ENCODE data around the gene DYRK2.
A peak's percentile ranks its signal among the peaks of the same experiment; 100 is the strongest.

DNA sequence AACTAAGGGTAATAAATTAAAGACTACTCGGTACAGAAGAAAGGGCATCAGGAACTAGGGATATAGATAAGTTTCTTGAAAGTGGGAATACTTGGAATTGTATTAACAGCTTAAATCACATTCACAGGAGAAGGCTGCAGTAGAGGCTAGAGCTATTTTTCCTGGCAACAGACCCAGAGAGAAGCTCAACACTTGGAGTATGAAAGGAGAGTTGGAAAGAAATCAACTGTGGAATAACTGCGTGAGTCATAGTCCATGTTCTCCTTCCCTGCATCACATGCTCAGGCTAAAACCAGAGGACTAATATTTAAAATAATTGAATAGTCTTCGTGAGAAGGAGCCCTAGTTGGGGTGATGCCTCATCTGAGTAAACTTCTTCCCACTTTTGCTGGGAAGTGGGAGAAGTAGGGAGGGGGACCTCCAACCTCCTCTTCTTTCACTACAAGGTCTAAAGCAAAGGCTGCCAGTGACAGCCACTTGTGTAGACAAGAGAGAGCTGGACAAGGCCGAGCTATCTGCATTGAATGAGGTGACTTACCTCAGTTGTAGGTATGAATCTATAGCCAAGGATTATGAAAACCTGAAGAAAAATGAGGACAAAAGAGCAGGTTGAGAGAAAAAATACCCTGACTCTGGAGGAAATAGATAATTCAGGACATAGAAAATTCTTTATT is 32.7 kb downstream of the DYRK2 start:
- TF ChIP-seq, protein P1, sequence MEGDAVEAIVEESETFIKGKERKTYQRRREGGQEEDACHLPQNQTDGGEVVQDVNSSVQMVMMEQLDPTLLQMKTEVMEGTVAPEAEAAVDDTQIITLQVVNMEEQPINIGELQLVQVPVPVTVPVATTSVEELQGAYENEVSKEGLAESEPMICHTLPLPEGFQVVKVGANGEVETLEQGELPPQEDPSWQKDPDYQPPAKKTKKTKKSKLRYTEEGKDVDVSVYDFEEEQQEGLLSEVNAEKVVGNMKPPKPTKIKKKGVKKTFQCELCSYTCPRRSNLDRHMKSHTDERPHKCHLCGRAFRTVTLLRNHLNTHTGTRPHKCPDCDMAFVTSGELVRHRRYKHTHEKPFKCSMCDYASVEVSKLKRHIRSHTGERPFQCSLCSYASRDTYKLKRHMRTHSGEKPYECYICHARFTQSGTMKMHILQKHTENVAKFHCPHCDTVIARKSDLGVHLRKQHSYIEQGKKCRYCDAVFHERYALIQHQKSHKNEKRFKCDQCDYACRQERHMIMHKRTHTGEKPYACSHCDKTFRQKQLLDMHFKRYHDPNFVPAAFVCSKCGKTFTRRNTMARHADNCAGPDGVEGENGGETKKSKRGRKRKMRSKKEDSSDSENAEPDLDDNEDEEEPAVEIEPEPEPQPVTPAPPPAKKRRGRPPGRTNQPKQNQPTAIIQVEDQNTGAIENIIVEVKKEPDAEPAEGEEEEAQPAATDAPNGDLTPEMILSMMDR (IDR thresholded peaks at IDR 0.05), result no peak
- no peak for TF ChIP-seq POLR2A (IDR thresholded peaks at IDR 0.05)
- peak in 1 of 4 donors; percentile 62 for TF ChIP-seq EP300 (IDR thresholded peaks at IDR 0.05)
- TF ChIP-seq POLR2AphosphoS5 (IDR thresholded peaks at IDR 0.05), result peak; percentile 35 to 77 (median 58)
